ENCODE results near the gene RRP9.

GRCh38 chr3:51987568-51987967 lies 45.9 kb upstream of the RRP9 start:
- no peak for TF ChIP-seq CTCF (IDR thresholded peaks at IDR 0.05; ENCODE audit: insufficient read depth, low read length)
- no peak for TF ChIP-seq REST (IDR thresholded peaks at IDR 0.05; ENCODE audit: insufficient replicate concordance, low read depth)
- TF ChIP-seq POLR2AphosphoS5 (IDR thresholded peaks at IDR 0.05; ENCODE audit: low read depth): no peak
- TF ChIP-seq SPI1 (IDR thresholded peaks at IDR 0.05; ENCODE audit: borderline replicate concordance, low read depth): no peak
- no peak for TF ChIP-seq GABPA (IDR thresholded peaks at IDR 0.05; ENCODE audit: low read depth)
